ENCODE measurements around the gene CCL1. TPM values are rescaled to one million over a fixed set of nuclear protein-coding genes. Genes with fewer than 3 reads are reported as not detected.
"Not testable (repeated sequence)": the region's sequence is repeated elsewhere in the genome, so short reads cannot be mapped to it uniquely, and the experiment has no call there.

The CCL1 gene
- total RNA-seq, 1 donor from 2014 or later = not detected

- TF ChIP-seq CTCF (IDR thresholded peaks at IDR 0.05; ENCODE audit: insufficient read depth, low read length, poor library complexity, severe bottlenecking) = no peak
- Histone ChIP-seq H3K36me3 (ENCODE audit: control insufficient read depth, insufficient read depth, low read length) (no peaks in the 10 kb centered on the region), H3K27me3 (ENCODE audit: control insufficient read depth, insufficient read depth, low read length) (no peaks in the 10 kb centered on the region), H3K4me3 (ENCODE audit: low read depth, low read length) (no peak overlapping the region)
- no peak for DNase-seq (ENCODE audit: low read depth)
Measured at GRCh38 chr17:34341916-34342315, 21.1 kb downstream of the CCL1 start.

GRCh38 chr17:34339138-34339770 lies 23.8 kb downstream of the CCL1 start:
- no peak for DNase-seq (ENCODE audit: low read depth)
- no peak overlapping the region for H3K4me3 ChIP-seq (ENCODE audit: low read depth, low read length)

GRCh38 chr17:34337701-34338100 lies 25.3 kb downstream of the CCL1 start:
- no peak for TF ChIP-seq CTCF (IDR thresholded peaks at IDR 0.05; ENCODE audit: insufficient read depth, low read length, poor library complexity, severe bottlenecking)
- H3K4me3 ChIP-seq (ENCODE audit: low read depth, low read length) = no peak overlapping the region
- no peaks in the 10 kb centered on the region for H3K36me3 ChIP-seq (ENCODE audit: control insufficient read depth, insufficient read depth, low read length)
- no peak for DNase-seq (ENCODE audit: low read depth)
- H3K27me3 ChIP-seq (ENCODE audit: control insufficient read depth, insufficient read depth, low read length) = no peaks in the 10 kb centered on the region

More at GRCh38 chr17:34339138-34339770, 23.8 kb downstream of the CCL1 start:
- TF ChIP-seq CTCF (IDR thresholded peaks at IDR 0.05; ENCODE audit: insufficient read depth, low read length, poor library complexity, severe bottlenecking) = no peak
- Histone ChIP-seq H3K36me3 (ENCODE audit: control insufficient read depth, insufficient read depth, low read length) (no peaks in the 10 kb centered on the region), H3K27me3 (ENCODE audit: control insufficient read depth, insufficient read depth, low read length) (no peaks in the 10 kb centered on the region)

- H3K36me3 ChIP-seq (ENCODE audit: control insufficient read depth, insufficient read depth, low read length); H3K4me3 ChIP-seq (ENCODE audit: low read depth, low read length); H3K27me3 ChIP-seq (ENCODE audit: control insufficient read depth, insufficient read depth, low read length); DNase-seq (ENCODE audit: low read depth): not testable (repeated sequence)
Measured at GRCh38 chr17:34327580-34327979, 35.5 kb downstream of the CCL1 start.

GRCh38 chr17:34321964-34322363 lies 41.1 kb downstream of the CCL1 start:
- DNase-seq (ENCODE audit: low read depth) = no peak
- no peaks in the 10 kb centered on the region for H3K36me3 ChIP-seq (ENCODE audit: control insufficient read depth, insufficient read depth, low read length)
- no peak for TF ChIP-seq CTCF (IDR thresholded peaks at IDR 0.05; ENCODE audit: insufficient read depth, low read length, poor library complexity, severe bottlenecking)
- H3K27me3 ChIP-seq (ENCODE audit: control insufficient read depth, insufficient read depth, low read length) = no peaks in the 10 kb centered on the region
- no peak overlapping the region for H3K4me3 ChIP-seq (ENCODE audit: low read depth, low read length)

GRCh38 chr17:34319039-34319483 lies 44.0 kb downstream of the CCL1 start, which contains the start of gene CCL8:
Gene CCL8, plus strand, starts transcription at chr17:34319435. Its CDS starts 67 bp downstream, at chr17:34319502.
- Histone ChIP-seq H3K4me3 (ENCODE audit: low read depth, low read length) (no peak within 1 kb of the TSS), H3K27me3 (ENCODE audit: control insufficient read depth, insufficient read depth, low read length) (no peaks in the 10 kb centered on the region), H3K36me3 (ENCODE audit: control insufficient read depth, insufficient read depth, low read length) (no peaks in the 10 kb centered on the region)
- TF ChIP-seq CTCF (IDR thresholded peaks at IDR 0.05; ENCODE audit: insufficient read depth, low read length, poor library complexity, severe bottlenecking) = no peak
- no peak for DNase-seq (ENCODE audit: low read depth)

Measured in kidney epithelial cell (primary cell).